Liver (tissue), 9 donors: ENCODE measurements around the gene PTER. TPM values are rescaled to one million over a fixed set of nuclear protein-coding genes. Genes with fewer than 3 reads are reported as not detected.

Experiments used
- DNase-seq: peaks from one replicate; pipeline ENCODE4 v3.0.0-alpha.2; 2017; ENCODE audit warnings: low spot score
- H3K27ac ChIP-seq, 2 donors: one replicate each; pipeline ENCODE4 v1.7.0; 2013; ENCODE audit warnings: inconsistent platforms in 2 of 2, low read length in 2 of 2, control low read depth in 1 of 2, low read depth in 1 of 2, mild to moderate bottlenecking in 1 of 2
- H3K27me3 ChIP-seq, 4 donors: one replicate each; pipeline versions ENCODE4 v1.6.1 to v1.7.0; 2013; ENCODE audit warnings: low read length in 3 of 4, inconsistent platforms in 1 of 4, mild to moderate bottlenecking in 1 of 4, moderate library complexity in 1 of 4; ENCODE audit not compliant: control insufficient read depth in 4 of 4, insufficient read depth in 4 of 4
- H3K36me3 ChIP-seq, 4 donors: one replicate each; pipeline versions ENCODE4 v1.6.1 to v1.7.0; 2013; ENCODE audit warnings: low read length in 3 of 4, mild to moderate bottlenecking in 3 of 4, low read depth in 1 of 4, moderate library complexity in 1 of 4; ENCODE audit not compliant: control insufficient read depth in 4 of 4, insufficient read depth in 3 of 4
- H3K4me1 ChIP-seq, 4 donors: one replicate each; pipeline versions ENCODE4 v1.6.1 to v1.7.0; 2013; ENCODE audit warnings: low read length in 3 of 4, mild to moderate bottlenecking in 3 of 4, moderate library complexity in 1 of 4; ENCODE audit not compliant: control insufficient read depth in 4 of 4, insufficient read depth in 4 of 4
- H3K4me3 ChIP-seq, 3 donors: one replicate each; pipeline versions ENCODE4 v1.6.1 to v1.7.0; 2013; ENCODE audit warnings: low read length in 3 of 3, control low read depth in 1 of 3, low read depth in 1 of 3, mild to moderate bottlenecking in 1 of 3
- H3K9ac ChIP-seq, 2 donors: one replicate each; pipeline ENCODE4 v1.7.0; 2013; ENCODE audit warnings: low read length in 2 of 2, mild to moderate bottlenecking in 2 of 2, moderate library complexity in 2 of 2, control low read depth in 1 of 2, low read depth in 1 of 2
- H3K9me3 ChIP-seq, 4 donors: one replicate each; pipeline versions ENCODE4 v1.6.1 to v1.7.0; 2013; ENCODE audit warnings: low read length in 3 of 4; ENCODE audit not compliant: control insufficient read depth in 4 of 4
- EGR1 ChIP-seq, 2 donors: IDR thresholded peaks; 2 replicates each; pipeline ENCODE4 v1.6.1; 2016 to 2018; ENCODE audit warnings: antibody characterized with exemption in 2 of 2, low read depth in 2 of 2
- FOXA1 ChIP-seq: IDR thresholded peaks from 2 replicates; pipeline ENCODE4 v1.6.1; 2016; ENCODE audit warnings: antibody characterized with exemption
- FOXA2 ChIP-seq: IDR thresholded peaks from 2 replicates; pipeline ENCODE4 v1.6.1; 2016; ENCODE audit warnings: antibody characterized with exemption
- GABPA ChIP-seq, 2 donors: IDR thresholded peaks in 1 of 2; conservative IDR thresholded peaks in 1 of 2; 2 replicates each; pipeline ENCODE4 v1.6.1; 2016; ENCODE audit warnings: antibody characterized with exemption in 2 of 2, mild to moderate bottlenecking in 1 of 2, moderate library complexity in 1 of 2
- HNF4A ChIP-seq, 2 donors: conservative IDR thresholded peaks; 2 replicates each; pipeline ENCODE4 v1.6.1; 2016; ENCODE audit warnings: antibody characterized with exemption in 2 of 2, mild to moderate bottlenecking in 2 of 2
- JUND ChIP-seq, 2 donors: IDR thresholded peaks; 2 replicates each; pipeline ENCODE4 v1.6.1; 2016; ENCODE audit warnings: antibody characterized with exemption in 2 of 2
- NR2F2 ChIP-seq: IDR thresholded peaks from 2 replicates; pipeline ENCODE4 v1.6.1; 2016; ENCODE audit warnings: antibody characterized with exemption
- RAD21 ChIP-seq, 2 donors: IDR thresholded peaks; 2 replicates each; pipeline ENCODE4 v1.6.1; 2016; ENCODE audit warnings: antibody characterized with exemption in 2 of 2, mild to moderate bottlenecking in 2 of 2
- RXRA ChIP-seq, 2 donors: IDR thresholded peaks; 2 replicates each; pipeline ENCODE4 v1.6.1; 2017 to 2018; ENCODE audit warnings: antibody characterized with exemption in 2 of 2, mild to moderate bottlenecking in 1 of 2
- SP1 ChIP-seq: IDR thresholded peaks from 2 replicates; pipeline ENCODE4 v1.6.1; 2018; ENCODE audit warnings: antibody characterized with exemption, mild to moderate bottlenecking
- TAF1 ChIP-seq: conservative IDR thresholded peaks from 2 replicates; pipeline ENCODE4 v1.6.1; 2016; ENCODE audit warnings: antibody characterized with exemption, mild to moderate bottlenecking
- WGBS: extraction: QIAGEN DNeasy Blood & Tissue Kit; methylation state at CpG from one replicate; pipeline ENCODE4 v1.1.7; 2013; 5-methylcytosine and 5-hydroxymethylcytosine counted together
- polyA plus RNA-seq, 2 donors: library from polyadenylated mRNA; stranded (reverse) in 1 of 2; unstranded in 1 of 2; fragments of 200-250 nt in 1 of 2; fragments of >200 nt in 1 of 2; fragmentation: Nextera tagmentation in 1 of 2; extraction: Ambion mirVana in 1 of 2; gene quantifications; one replicate each; pipeline versions ENCODE4 v1.2.1 to v1.2.3, GENCODE V29; 2013 to 2015
- total RNA-seq, 2 donors: library from RNA; depleted of rRNA; stranded (reverse); fragments of >200 nt; gene quantifications; one replicate each; pipeline ENCODE4 v1.2.3, GENCODE V29; 2014
- TF ChIP-seq, protein P1 (sequence below): fragments of 150-350 bp; IDR thresholded peaks from 2 replicates; pipeline ENCODE4 v1.5.1; 2017; ENCODE audit warnings: improper control_type of control experiment, low read depth, low read length; ENCODE audit not compliant: missing input control
- TF ChIP-seq, protein P2 (sequence below): IDR thresholded peaks from 2 replicates; pipeline ENCODE4 v1.6.1; 2016; ENCODE audit warnings: antibody characterized with exemption
- TF ChIP-seq, protein P3 (sequence below): IDR thresholded peaks from 2 replicates; pipeline ENCODE4 v1.6.1; 2016; ENCODE audit warnings: antibody characterized with exemption
- TF ChIP-seq, protein P4 (sequence below): IDR thresholded peaks from 2 replicates; pipeline ENCODE4 v1.6.1; 2016; ENCODE audit warnings: antibody characterized with exemption, mild to moderate bottlenecking
- donor health status: healthy.
- donor health status: healthy.
- donor health status: healthy.
- donor health status: healthy.
- donor health status: healthy.

The PTER gene
- total and polyA plus RNA-seq, 4 donors: 4.4 to 15.7 (median 8.9) TPM

DNA sequence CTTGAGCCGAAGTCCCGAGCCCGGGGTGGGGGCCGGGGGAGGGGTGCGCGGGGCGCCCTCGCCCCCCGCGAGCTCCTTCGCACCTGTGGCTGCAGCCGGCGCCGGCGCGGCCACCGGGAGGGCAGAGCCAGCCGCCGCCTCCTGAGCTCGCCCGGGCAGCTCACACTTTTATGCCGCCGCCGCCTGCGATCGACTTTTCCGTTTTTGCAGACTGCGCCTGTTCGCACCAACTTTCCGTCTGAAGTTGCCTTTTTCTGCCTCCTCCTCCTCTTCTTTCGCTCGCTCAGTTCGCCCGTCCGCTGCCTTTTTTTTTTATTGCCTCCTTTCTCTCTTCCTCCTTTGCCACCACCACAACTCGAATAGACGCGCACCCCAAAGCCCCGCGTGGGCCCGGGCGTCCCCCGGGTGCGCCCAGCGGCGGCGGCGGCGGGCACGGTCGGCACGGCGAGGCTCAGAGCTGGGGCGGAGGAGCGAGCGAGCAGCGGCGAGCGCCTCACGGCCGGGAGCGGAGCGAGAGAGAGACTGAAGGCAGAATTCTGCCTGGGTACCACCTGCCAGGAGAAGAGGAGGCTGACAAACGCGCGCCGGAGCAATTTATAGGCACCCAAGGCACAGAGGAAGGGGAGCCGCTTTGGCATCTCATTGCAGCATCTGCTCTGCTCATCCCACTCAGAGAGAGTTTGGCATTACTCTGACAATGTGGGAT, 84.7 kb downstream of the PTER start, which contains the start of gene C1QL3:
Gene C1QL3 (minus strand): TSS at position 569 of the 706 bp plus-strand sequence. CDS start 814 bp downstream, outside the sequence.
- Histone ChIP-seq H3K27ac (no peak within 1 kb of the TSS), H3K9me3 (no peaks in the 10 kb centered on the region), H3K27me3 (peaks cover 0 to 9% (median 2%) of the 10 kb centered on the region in 4 donors), H3K36me3 (no peaks in the 10 kb centered on the region), H3K4me1 (peaks cover 15 to 22% (median 20%) of the 10 kb centered on the region in 4 donors), H3K4me3 (peak within 1 kb of the TSS in 1 of 3 donors; percentile 64), H3K9ac (no peak within 1 kb of the TSS)
- TF ChIP-seq RAD21 (IDR thresholded peaks at IDR 0.05) (no peak), JUND (IDR thresholded peaks at IDR 0.05) (no peak), FOXA1 (no peak), FOXA2 (no peak), SP1 (no peak), GABPA (IDR thresholded peaks at IDR 0.05 in 1 of 2, conservative IDR thresholded peaks at IDR 0.05 in 1 of 2) (no peak), RXRA (IDR thresholded peaks at IDR 0.05) (no peak), TAF1 (no peak), NR2F2 (no peak), HNF4A (conservative IDR thresholded peaks at IDR 0.05) (no peak)
- TF ChIP-seq, protein P1, sequence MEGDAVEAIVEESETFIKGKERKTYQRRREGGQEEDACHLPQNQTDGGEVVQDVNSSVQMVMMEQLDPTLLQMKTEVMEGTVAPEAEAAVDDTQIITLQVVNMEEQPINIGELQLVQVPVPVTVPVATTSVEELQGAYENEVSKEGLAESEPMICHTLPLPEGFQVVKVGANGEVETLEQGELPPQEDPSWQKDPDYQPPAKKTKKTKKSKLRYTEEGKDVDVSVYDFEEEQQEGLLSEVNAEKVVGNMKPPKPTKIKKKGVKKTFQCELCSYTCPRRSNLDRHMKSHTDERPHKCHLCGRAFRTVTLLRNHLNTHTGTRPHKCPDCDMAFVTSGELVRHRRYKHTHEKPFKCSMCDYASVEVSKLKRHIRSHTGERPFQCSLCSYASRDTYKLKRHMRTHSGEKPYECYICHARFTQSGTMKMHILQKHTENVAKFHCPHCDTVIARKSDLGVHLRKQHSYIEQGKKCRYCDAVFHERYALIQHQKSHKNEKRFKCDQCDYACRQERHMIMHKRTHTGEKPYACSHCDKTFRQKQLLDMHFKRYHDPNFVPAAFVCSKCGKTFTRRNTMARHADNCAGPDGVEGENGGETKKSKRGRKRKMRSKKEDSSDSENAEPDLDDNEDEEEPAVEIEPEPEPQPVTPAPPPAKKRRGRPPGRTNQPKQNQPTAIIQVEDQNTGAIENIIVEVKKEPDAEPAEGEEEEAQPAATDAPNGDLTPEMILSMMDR: no peak
- TF ChIP-seq, protein P2, sequence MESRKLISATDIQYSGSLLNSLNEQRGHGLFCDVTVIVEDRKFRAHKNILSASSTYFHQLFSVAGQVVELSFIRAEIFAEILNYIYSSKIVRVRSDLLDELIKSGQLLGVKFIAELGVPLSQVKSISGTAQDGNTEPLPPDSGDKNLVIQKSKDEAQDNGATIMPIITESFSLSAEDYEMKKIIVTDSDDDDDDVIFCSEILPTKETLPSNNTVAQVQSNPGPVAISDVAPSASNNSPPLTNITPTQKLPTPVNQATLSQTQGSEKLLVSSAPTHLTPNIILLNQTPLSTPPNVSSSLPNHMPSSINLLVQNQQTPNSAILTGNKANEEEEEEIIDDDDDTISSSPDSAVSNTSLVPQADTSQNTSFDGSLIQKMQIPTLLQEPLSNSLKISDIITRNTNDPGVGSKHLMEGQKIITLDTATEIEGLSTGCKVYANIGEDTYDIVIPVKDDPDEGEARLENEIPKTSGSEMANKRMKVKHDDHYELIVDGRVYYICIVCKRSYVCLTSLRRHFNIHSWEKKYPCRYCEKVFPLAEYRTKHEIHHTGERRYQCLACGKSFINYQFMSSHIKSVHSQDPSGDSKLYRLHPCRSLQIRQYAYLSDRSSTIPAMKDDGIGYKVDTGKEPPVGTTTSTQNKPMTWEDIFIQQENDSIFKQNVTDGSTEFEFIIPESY: no peak
- TF ChIP-seq, protein P3, sequence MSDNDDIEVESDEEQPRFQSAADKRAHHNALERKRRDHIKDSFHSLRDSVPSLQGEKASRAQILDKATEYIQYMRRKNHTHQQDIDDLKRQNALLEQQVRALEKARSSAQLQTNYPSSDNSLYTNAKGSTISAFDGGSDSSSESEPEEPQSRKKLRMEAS: no peak
- WGBS: 2% methylated on average over 68 of the region's 68 CpGs
- DNase-seq: no peak

DNA sequence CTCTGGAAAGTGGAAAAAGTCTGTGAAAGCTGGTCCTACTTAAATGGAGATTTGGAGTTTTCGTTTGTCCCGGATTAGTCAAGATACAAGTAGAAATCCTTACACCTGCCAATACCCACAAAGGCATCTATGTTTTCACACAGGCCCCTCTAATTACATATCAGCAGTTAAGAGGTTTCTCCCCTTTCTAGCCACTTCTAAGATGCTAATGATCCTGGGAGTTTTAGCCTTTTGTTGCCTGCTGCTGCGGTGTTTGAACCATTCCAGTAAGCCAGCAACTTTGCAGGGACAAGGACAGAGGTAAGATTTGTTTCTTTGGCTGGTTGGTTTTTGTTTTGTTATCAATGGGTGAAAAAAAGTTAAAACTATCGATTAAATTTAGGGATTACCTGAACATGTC, 90.6 kb downstream of the PTER start:
- 65% methylated on average over 4 of the region's 4 CpGs for WGBS
- no peak for TF ChIP-seq FOXA1
- no peak for TF ChIP-seq GABPA (IDR thresholded peaks at IDR 0.05 in 1 of 2, conservative IDR thresholded peaks at IDR 0.05 in 1 of 2)
- no peak for TF ChIP-seq FOXA2
- TF ChIP-seq, protein P2: no peak
- no peak for TF ChIP-seq HNF4A (conservative IDR thresholded peaks at IDR 0.05)
- TF ChIP-seq, protein P1: no peak
- TF ChIP-seq EGR1 (IDR thresholded peaks at IDR 0.05; ENCODE audit: low read depth in 2 of 2): no peak
- TF ChIP-seq RAD21 (IDR thresholded peaks at IDR 0.05): no peak
- TF ChIP-seq, protein P3: no peak
- no peak for TF ChIP-seq JUND (IDR thresholded peaks at IDR 0.05)
- TF ChIP-seq, protein P4, sequence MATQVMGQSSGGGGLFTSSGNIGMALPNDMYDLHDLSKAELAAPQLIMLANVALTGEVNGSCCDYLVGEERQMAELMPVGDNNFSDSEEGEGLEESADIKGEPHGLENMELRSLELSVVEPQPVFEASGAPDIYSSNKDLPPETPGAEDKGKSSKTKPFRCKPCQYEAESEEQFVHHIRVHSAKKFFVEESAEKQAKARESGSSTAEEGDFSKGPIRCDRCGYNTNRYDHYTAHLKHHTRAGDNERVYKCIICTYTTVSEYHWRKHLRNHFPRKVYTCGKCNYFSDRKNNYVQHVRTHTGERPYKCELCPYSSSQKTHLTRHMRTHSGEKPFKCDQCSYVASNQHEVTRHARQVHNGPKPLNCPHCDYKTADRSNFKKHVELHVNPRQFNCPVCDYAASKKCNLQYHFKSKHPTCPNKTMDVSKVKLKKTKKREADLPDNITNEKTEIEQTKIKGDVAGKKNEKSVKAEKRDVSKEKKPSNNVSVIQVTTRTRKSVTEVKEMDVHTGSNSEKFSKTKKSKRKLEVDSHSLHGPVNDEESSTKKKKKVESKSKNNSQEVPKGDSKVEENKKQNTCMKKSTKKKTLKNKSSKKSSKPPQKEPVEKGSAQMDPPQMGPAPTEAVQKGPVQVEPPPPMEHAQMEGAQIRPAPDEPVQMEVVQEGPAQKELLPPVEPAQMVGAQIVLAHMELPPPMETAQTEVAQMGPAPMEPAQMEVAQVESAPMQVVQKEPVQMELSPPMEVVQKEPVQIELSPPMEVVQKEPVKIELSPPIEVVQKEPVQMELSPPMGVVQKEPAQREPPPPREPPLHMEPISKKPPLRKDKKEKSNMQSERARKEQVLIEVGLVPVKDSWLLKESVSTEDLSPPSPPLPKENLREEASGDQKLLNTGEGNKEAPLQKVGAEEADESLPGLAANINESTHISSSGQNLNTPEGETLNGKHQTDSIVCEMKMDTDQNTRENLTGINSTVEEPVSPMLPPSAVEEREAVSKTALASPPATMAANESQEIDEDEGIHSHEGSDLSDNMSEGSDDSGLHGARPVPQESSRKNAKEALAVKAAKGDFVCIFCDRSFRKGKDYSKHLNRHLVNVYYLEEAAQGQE: no peak
- TF ChIP-seq NR2F2: no peak
- TF ChIP-seq RXRA (IDR thresholded peaks at IDR 0.05): no peak
- no peak for TF ChIP-seq TAF1

More for the DNA sequence above, 90.6 kb downstream of the PTER start:
- no peak overlapping the region for H3K9ac ChIP-seq
- no peaks in the 10 kb centered on the region for H3K27me3 ChIP-seq
- H3K4me3 ChIP-seq: no peak overlapping the region
- no peak for DNase-seq
- H3K4me1 ChIP-seq: no peaks in the 10 kb centered on the region
- H3K36me3 ChIP-seq: no peaks in the 10 kb centered on the region
- H3K27ac ChIP-seq: no peak overlapping the region
- H3K9me3 ChIP-seq: no peaks in the 10 kb centered on the region
